ENCODE measurements around the gene ACY1. TPM values are rescaled to one million over a fixed set of nuclear protein-coding genes. Genes with fewer than 3 reads are reported as not detected.

ACY1 gene
- total RNA-seq, 2 experiments from 2014 or later = 61.8 to 64.5 TPM

- no peaks in the 10 kb centered on the region for H3K9me3 Mint-ChIP-seq
- no peak for ATAC-seq
- TF ChIP-seq CTCF (IDR thresholded peaks at IDR 0.05) = no peak
- H3K27ac Mint-ChIP-seq = no peak overlapping the region
- H3K27me3 Mint-ChIP-seq = no peaks in the 10 kb centered on the region
- DNase-seq = no peak
- ChIA-PET CTCF (no interaction called here), POLR2A (interaction anchor here (0.8 to 5.4 kb wide), 4 partner anchors 13 to 30 kb away, joined by 3 to 43 read pairs (median 4); partner anchors contain the start of genes ACY1, GPR62 and RRP9)
- H3K36me3 Mint-ChIP-seq (ENCODE audit: low read depth) = peaks cover 5% of the 10 kb centered on the region
- H3K4me1 Mint-ChIP-seq (ENCODE audit: low read depth) = peaks cover 29% of the 10 kb centered on the region
- H3K4me3 Mint-ChIP-seq = no peak overlapping the region
- intact Hi-C loops (cut with micrococcal nuclease) = no loop called here
Measured at GRCh38 chr3:51970606-51971300, 12.6 kb upstream of the ACY1 start.

GRCh38 chr3:51971350-51971749 is 12.0 kb upstream of the ACY1 start:
- ATAC-seq (no peak), DNase-seq (no peak)
- Mint-ChIP-seq H3K27ac (no peak overlapping the region), H3K36me3 (ENCODE audit: low read depth) (peaks cover 5% of the 10 kb centered on the region), H3K4me3 (no peak overlapping the region), H3K27me3 (no peaks in the 10 kb centered on the region), H3K4me1 (ENCODE audit: low read depth) (peaks cover 31% of the 10 kb centered on the region), H3K9me3 (no peaks in the 10 kb centered on the region)
- intact Hi-C loops (cut with micrococcal nuclease) = no loop called here
- POLR2A ChIA-PET = interaction anchor here (5.4 kb wide), 1 partner anchor 12 kb away, joined by 43 read pairs; the partner anchor contains the start of gene ACY1
- TF ChIP-seq CTCF (IDR thresholded peaks at IDR 0.05) = no peak
- CTCF ChIA-PET = interaction anchor here (3.8 kb wide), 1 partner anchor 12 kb away, joined by 40 read pairs; the partner anchor contains the start of gene ACY1

- no peaks in the 10 kb centered on the region for H3K9me3 Mint-ChIP-seq
- ATAC-seq (peak; percentile 19), DNase-seq (peak; percentile 36)
- no peak for TF ChIP-seq CTCF (IDR thresholded peaks at IDR 0.05)
- intact Hi-C loops (cut with micrococcal nuclease) = no loop called here
- H3K4me3 Mint-ChIP-seq = peak overlapping the region; percentile 77
- peak overlapping the region; percentile 97 for H3K27ac Mint-ChIP-seq
- H3K4me1 Mint-ChIP-seq (ENCODE audit: low read depth) = peaks cover 31% of the 10 kb centered on the region
- H3K36me3 Mint-ChIP-seq (ENCODE audit: low read depth) = peaks cover 9% of the 10 kb centered on the region
- no peaks in the 10 kb centered on the region for H3K27me3 Mint-ChIP-seq
- ChIA-PET POLR2A (interaction anchor here (0.9 to 14.5 kb wide), 14 partner anchors 9 to 112 kb away, joined by 3 to 267 read pairs (median 6); partner anchors contain the start of genes ACY1, DUSP7, PARP3 and RPL29), CTCF (interaction anchor here (0.8 to 3.8 kb wide), 16 partner anchors 9 to 472 kb away, joined by 3 to 40 read pairs (median 8); partner anchors contain the start of genes ACY1, PARP3, RPL29 and RRP9)
Measured at GRCh38 chr3:51974277-51974962, 8.9 kb upstream of the ACY1 start.

GRCh38 chr3:51974963-51975851 is 8.1 kb upstream of the ACY1 start, which contains the start of gene ABHD14A:
Gene ABHD14A (plus strand): TSS chr3:51975064. CDS start chr3:51975136, 72 bp downstream.
- DNase-seq = peak; percentile 67
- H3K9me3 Mint-ChIP-seq = no peaks in the 10 kb centered on the region
- ChIA-PET POLR2A (interaction anchor here (0.5 to 14.5 kb wide), 9 partner anchors 8 to 81 kb away, joined by 3 to 267 read pairs (median 6); partner anchors contain the start of genes ACY1, DUSP7, PARP3 and RPL29), CTCF (interaction anchor here (0.7 to 3.8 kb wide), 9 partner anchors 8 to 471 kb away, joined by 3 to 40 read pairs (median 9); partner anchors contain the start of genes ACY1, DUSP7, PARP3 and RRP9)
- intact Hi-C loops (cut with micrococcal nuclease) = no loop called here
- peak within 1 kb of the TSS; percentile 97 for H3K27ac Mint-ChIP-seq
- H3K4me3 Mint-ChIP-seq = peak within 1 kb of the TSS; percentile 77
- peaks cover 9% of the 10 kb centered on the region for H3K36me3 Mint-ChIP-seq (ENCODE audit: low read depth)
- H3K27me3 Mint-ChIP-seq = no peaks in the 10 kb centered on the region
- peak; percentile 77 for ATAC-seq
- no peak for TF ChIP-seq CTCF (IDR thresholded peaks at IDR 0.05)
- H3K4me1 Mint-ChIP-seq (ENCODE audit: low read depth) = peaks cover 31% of the 10 kb centered on the region

Data from activated CD8-positive, alpha-beta T cell treated with anti-CD3 and anti-CD28 coated beads for 36 hours (primary cell).